Inferior parietal cortex (tissue), 1 donor: ENCODE results near the gene ZCCHC24.

Experiments used
- DNase-seq: peaks from one replicate; pipeline ENCODE4 v3.0.0-alpha.2; 2016; ENCODE audit errors: extremely low spot score

Gene ZCCHC24

GRCh38 chr10:79445161-79445976 is at the start of gene ZCCHC24:
Gene ZCCHC24, minus strand, starts transcription at chr10:79445624. Its CDS starts 184 bp downstream, at chr10:79445440.
- peak; percentile 92 for DNase-seq

GRCh38 chr10:79493806-79494205 is 48.4 kb upstream of the ZCCHC24 start:
- no peak for DNase-seq

GRCh38 chr10:79492839-79493238 is 47.4 kb upstream of the ZCCHC24 start:
- DNase-seq: no peak

GRCh38 chr10:79492256-79492655 is 46.8 kb upstream of the ZCCHC24 start:
- no peak for DNase-seq

- DNase-seq: no peak
Observed at GRCh38 chr10:79491143-79491835, 45.9 kb upstream of the ZCCHC24 start.

GRCh38 chr10:79490400-79491142 is 45.1 kb upstream of the ZCCHC24 start:
- no peak for DNase-seq

- no peak for DNase-seq
Observed at GRCh38 chr10:79488870-79489269, 43.4 kb upstream of the ZCCHC24 start.

GRCh38 chr10:79488336-79488735 is 42.9 kb upstream of the ZCCHC24 start:
- DNase-seq: no peak

GRCh38 chr10:79487296-79488194 is 42.1 kb upstream of the ZCCHC24 start:
- no peak for DNase-seq

GRCh38 chr10:79484476-79484875 is 39.1 kb upstream of the ZCCHC24 start:
- DNase-seq: no peak

GRCh38 chr10:79483948-79484347 is 38.5 kb upstream of the ZCCHC24 start:
- DNase-seq: no peak

GRCh38 chr10:79483299-79483698 is 37.9 kb upstream of the ZCCHC24 start:
- DNase-seq: no peak

- no peak for DNase-seq
Observed at GRCh38 chr10:79482741-79483140, 37.3 kb upstream of the ZCCHC24 start.

- DNase-seq: no peak
Observed at GRCh38 chr10:79482304-79482703, 36.9 kb upstream of the ZCCHC24 start.

GRCh38 chr10:79479283-79479909 is 34.0 kb upstream of the ZCCHC24 start:
- DNase-seq: no peak

GRCh38 chr10:79477456-79477855 is 32.0 kb upstream of the ZCCHC24 start:
- DNase-seq: no peak

GRCh38 chr10:79476645-79477044 is 31.2 kb upstream of the ZCCHC24 start:
- no peak for DNase-seq

GRCh38 chr10:79475877-79476276 is 30.5 kb upstream of the ZCCHC24 start:
- no peak for DNase-seq

- DNase-seq: no peak
Observed at GRCh38 chr10:79475119-79475653, 29.8 kb upstream of the ZCCHC24 start.

- no peak for DNase-seq
Observed at GRCh38 chr10:79473496-79474095, 28.2 kb upstream of the ZCCHC24 start.
